ENCODE results near the gene MMAA. TPM values are rescaled to one million over a fixed set of nuclear protein-coding genes. Genes with fewer than 3 reads are reported as not detected.
A peak's percentile ranks its signal among the peaks of the same experiment; 100 is the strongest.

MMAA gene
- total RNA-seq, 1 donor from 2014 or later = 2.3 TPM

DNA sequence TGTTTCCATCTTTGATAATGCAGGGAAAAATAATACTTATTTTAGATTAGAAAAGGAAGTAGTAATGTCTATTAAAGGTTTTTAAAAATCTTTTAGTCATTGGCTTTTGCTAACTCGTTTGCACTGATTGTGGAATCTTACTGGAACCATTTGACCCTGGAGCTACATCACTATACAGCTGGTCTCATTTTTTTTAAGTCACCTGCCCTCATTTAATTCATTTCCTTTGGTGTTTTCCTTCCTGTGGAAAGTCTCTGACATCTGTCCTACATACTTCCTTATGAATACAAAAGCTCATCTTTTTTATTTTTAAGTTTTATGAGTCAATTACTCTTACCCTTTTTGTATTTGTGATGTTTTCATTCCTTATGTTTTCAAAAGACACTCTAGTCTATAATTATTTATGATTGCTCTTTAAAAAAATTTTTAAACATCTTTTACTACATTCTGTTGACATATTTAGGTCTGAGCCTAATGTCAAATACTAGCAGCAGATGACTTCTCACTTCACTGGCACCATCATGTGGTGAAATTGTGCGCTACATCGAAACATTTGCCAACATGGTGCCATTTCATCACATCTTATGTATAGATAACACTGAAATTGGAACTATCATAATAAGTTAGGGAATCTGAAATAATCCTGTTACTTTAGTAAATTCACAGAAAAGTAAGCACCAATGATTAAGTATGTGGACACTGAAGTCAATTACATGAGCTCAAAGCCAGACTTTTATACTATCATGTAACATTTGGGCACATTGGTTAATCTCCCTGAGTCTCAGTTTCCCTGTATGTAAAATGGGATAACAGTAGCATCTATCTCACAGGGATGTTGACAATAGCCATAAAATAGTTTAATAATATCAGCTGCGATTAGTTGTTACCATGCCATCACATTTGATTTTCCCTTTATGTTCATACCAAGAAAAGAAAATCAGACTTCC lies 9.4 kb upstream of the MMAA start:
- H3K9me3 Mint-ChIP-seq = peaks cover 16% of the 10 kb centered on the region
- peaks cover 5% of the 10 kb centered on the region for H3K27me3 Mint-ChIP-seq (ENCODE audit: insufficient read depth, low read depth)
- no peaks in the 10 kb centered on the region for H3F3A ChIP-seq (ENCODE audit: low read depth)

DNA sequence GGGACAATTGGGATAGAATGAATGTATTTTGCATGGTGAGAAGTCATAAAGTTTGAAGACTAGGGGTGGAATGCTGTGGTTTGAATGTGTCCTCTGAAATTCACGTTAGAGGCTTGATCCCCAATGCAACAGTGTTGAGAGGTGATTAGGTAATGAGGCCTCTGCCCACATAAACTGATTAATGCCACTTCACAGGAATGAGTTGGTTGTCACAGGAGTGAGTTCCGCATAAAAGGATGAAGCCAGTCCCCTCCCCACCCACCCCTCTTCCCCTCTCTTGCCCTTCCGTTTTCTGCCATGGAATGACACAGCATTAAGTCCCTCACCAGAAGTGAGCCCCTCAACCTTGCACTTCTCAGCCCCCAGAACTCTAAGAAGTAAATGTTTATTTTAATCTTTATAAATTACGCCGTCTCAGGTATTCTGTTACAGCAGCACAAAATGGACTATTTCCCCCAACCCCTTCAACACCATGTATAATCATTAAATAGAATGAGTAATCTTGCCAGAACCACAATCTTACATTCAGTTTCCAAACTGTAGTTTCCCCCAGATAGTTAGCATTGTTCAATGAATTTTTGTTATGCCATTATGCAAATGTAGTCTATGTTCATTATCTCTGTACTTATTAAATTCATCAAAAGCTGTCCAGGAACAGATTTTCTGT lies 5.5 kb upstream of the MMAA start:
- Histone ChIP-seq H3K4me2 (no peak overlapping the region), H3K9me3 (ENCODE audit: low read depth) (no peaks in the 10 kb centered on the region), H2AFZ (replicated peaks) (no peak overlapping the region), H3K27ac (no peak overlapping the region), H3F3A (ENCODE audit: low read depth) (peaks cover 4% of the 10 kb centered on the region), H3K36me3 (no peaks in the 10 kb centered on the region), H4K20me1 (ENCODE audit: low read depth) (no peaks in the 10 kb centered on the region), H3K9ac (no peak overlapping the region), H3K27me3 (no peaks in the 10 kb centered on the region), H3K79me2 (ENCODE audit: low read depth) (peaks cover 13% of the 10 kb centered on the region), H3K4me1 (peaks cover 5% of the 10 kb centered on the region), H3K4me3 (no peak overlapping the region)
- no peaks in the 10 kb centered on the region for H3K9me3 Mint-ChIP-seq
- no peak for DNase-seq (ENCODE audit: low spot score)
- H3K36me3 Mint-ChIP-seq = no peaks in the 10 kb centered on the region
- H3K4me3 Mint-ChIP-seq = no peak overlapping the region
- no peak overlapping the region for H3K27ac Mint-ChIP-seq
- peaks cover 2% of the 10 kb centered on the region for H3K27me3 Mint-ChIP-seq (ENCODE audit: insufficient read depth, low read depth)
- TF ChIP-seq, protein P1, sequence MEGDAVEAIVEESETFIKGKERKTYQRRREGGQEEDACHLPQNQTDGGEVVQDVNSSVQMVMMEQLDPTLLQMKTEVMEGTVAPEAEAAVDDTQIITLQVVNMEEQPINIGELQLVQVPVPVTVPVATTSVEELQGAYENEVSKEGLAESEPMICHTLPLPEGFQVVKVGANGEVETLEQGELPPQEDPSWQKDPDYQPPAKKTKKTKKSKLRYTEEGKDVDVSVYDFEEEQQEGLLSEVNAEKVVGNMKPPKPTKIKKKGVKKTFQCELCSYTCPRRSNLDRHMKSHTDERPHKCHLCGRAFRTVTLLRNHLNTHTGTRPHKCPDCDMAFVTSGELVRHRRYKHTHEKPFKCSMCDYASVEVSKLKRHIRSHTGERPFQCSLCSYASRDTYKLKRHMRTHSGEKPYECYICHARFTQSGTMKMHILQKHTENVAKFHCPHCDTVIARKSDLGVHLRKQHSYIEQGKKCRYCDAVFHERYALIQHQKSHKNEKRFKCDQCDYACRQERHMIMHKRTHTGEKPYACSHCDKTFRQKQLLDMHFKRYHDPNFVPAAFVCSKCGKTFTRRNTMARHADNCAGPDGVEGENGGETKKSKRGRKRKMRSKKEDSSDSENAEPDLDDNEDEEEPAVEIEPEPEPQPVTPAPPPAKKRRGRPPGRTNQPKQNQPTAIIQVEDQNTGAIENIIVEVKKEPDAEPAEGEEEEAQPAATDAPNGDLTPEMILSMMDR (IDR thresholded peaks at IDR 0.05) = no peak
- no peak for TF ChIP-seq EZH2 (IDR thresholded peaks at IDR 0.05)
- no peak for TF ChIP-seq EZH2phosphoT487 (IDR thresholded peaks at IDR 0.05)
- peaks cover 14% of the 10 kb centered on the region for H3K4me1 Mint-ChIP-seq

More for the DNA sequence above, 9.4 kb upstream of the MMAA start:
- Histone ChIP-seq H3K27ac (no peak overlapping the region), H3K4me3 (no peak overlapping the region), H3K4me2 (no peak overlapping the region), H4K20me1 (ENCODE audit: low read depth) (no peaks in the 10 kb centered on the region), H3K9me3 (ENCODE audit: low read depth) (no peaks in the 10 kb centered on the region), H3K9ac (no peak overlapping the region), H3K36me3 (no peaks in the 10 kb centered on the region), H2AFZ (replicated peaks) (no peak overlapping the region), H3K79me2 (ENCODE audit: low read depth) (no peaks in the 10 kb centered on the region), H3K27me3 (no peaks in the 10 kb centered on the region), H3K4me1 (no peaks in the 10 kb centered on the region)
- H3K27ac Mint-ChIP-seq = no peak overlapping the region
- H3K4me3 Mint-ChIP-seq = no peak overlapping the region
- H3K4me1 Mint-ChIP-seq = no peaks in the 10 kb centered on the region
- DNase-seq (ENCODE audit: low spot score) = peak; percentile 60
- TF ChIP-seq, protein P1 (IDR thresholded peaks at IDR 0.05) = peak; percentile 89
- TF ChIP-seq EZH2 (IDR thresholded peaks at IDR 0.05) (no peak), EZH2phosphoT487 (IDR thresholded peaks at IDR 0.05) (no peak)
- no peaks in the 10 kb centered on the region for H3K36me3 Mint-ChIP-seq

DNA sequence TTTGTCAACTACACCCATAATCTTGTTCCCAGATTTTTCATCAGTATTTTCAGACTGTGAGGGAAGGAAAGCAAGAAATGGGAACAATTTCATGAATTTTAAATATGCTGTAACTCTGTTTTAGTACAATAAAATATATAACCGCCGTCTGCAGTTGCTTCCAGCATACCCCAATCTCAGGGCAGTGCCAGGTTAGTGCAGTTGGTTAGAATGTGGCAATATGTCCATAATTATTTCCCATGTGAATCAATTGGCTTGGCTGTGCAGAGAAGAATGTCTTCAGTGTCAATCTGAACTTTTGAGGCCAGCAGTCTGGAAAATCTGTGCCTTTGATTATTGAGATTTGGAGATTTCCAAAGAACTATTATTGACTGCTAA lies 5.0 kb upstream of the MMAA start:
- Mint-ChIP-seq H3K9me3 (no peaks in the 10 kb centered on the region), H3K27ac (no peak overlapping the region)
- no peaks in the 10 kb centered on the region for H4K20me1 ChIP-seq (ENCODE audit: low read depth)

More for the DNA sequence above, 5.0 kb upstream of the MMAA start:
- no peak overlapping the region for H3K27ac ChIP-seq
- H3K4me1 ChIP-seq = peaks cover 5% of the 10 kb centered on the region
- H3K36me3 ChIP-seq = no peaks in the 10 kb centered on the region
- H3K4me3 ChIP-seq = no peak overlapping the region
- TF ChIP-seq EZH2phosphoT487 (IDR thresholded peaks at IDR 0.05) = no peak
- no peak for TF ChIP-seq EZH2 (IDR thresholded peaks at IDR 0.05)
- TF ChIP-seq, protein P1 (IDR thresholded peaks at IDR 0.05) = no peak
- H3K36me3 Mint-ChIP-seq = no peaks in the 10 kb centered on the region
- no peaks in the 10 kb centered on the region for H3K27me3 ChIP-seq
- no peak overlapping the region for H3K9ac ChIP-seq
- no peak overlapping the region for H3K4me2 ChIP-seq
- peaks cover 14% of the 10 kb centered on the region for H3K79me2 ChIP-seq (ENCODE audit: low read depth)
- no peak overlapping the region for H2AFZ ChIP-seq (replicated peaks)
- DNase-seq (ENCODE audit: low spot score) = no peak
- peaks cover 2% of the 10 kb centered on the region for H3K27me3 Mint-ChIP-seq (ENCODE audit: insufficient read depth, low read depth)
- peaks cover 14% of the 10 kb centered on the region for H3K4me1 Mint-ChIP-seq
- peaks cover 4% of the 10 kb centered on the region for H3F3A ChIP-seq (ENCODE audit: low read depth)
- no peak overlapping the region for H3K4me3 Mint-ChIP-seq
- H3K9me3 ChIP-seq (ENCODE audit: low read depth) = no peaks in the 10 kb centered on the region
